DMS 273 (cell line): Measurements from ENCODE around the gene GRP.
"Not testable (repeated sequence)": the region's sequence is repeated elsewhere in the genome, so short reads cannot be mapped to it uniquely, and the experiment has no call there.

Experiments
- DNase-seq: peaks from one replicate; lab custom pipeline; 2025; ENCODE audit not compliant: unreplicated experiment; lab: John Stamatoyannopoulos, UW

GRP gene

GRCh38 chr18:59228351-59228750, 8.4 kb downstream of the GRP start:
- no peak for DNase-seq

- DNase-seq, result no peak
These were observed 9.2 kb downstream of the GRP start for GRCh38 chr18:59229191-59229590.

- no peak for DNase-seq
These were observed 9.9 kb downstream of the GRP start for GRCh38 chr18:59229701-59230443.

- no peak for DNase-seq
These were observed 11.2 kb downstream of the GRP start for GRCh38 chr18:59231114-59231513.

GRCh38 chr18:59231877-59232276, 11.9 kb downstream of the GRP start:
- no peak for DNase-seq

- no peak for DNase-seq
These were observed 12.5 kb downstream of the GRP start for GRCh38 chr18:59232309-59233016.

- DNase-seq, result no peak
These were observed 13.1 kb downstream of the GRP start for GRCh38 chr18:59233017-59233410.

GRCh38 chr18:59238385-59238784, 18.4 kb downstream of the GRP start:
- DNase-seq, result peak; percentile 23

GRCh38 chr18:59239642-59240041, 19.7 kb downstream of the GRP start:
- DNase-seq, result peak; percentile 7

- no peak for DNase-seq
These were observed 22.9 kb downstream of the GRP start for GRCh38 chr18:59242906-59243305.

- DNase-seq, result no peak
These were observed 26.8 kb downstream of the GRP start for GRCh38 chr18:59246796-59247195.

- peak; percentile 85 for DNase-seq
These were observed 29.3 kb downstream of the GRP start for GRCh38 chr18:59249199-59249774.

- not testable (repeated sequence) for DNase-seq
These were observed 35.5 kb downstream of the GRP start for GRCh38 chr18:59255491-59255890.

GRCh38 chr18:59261842-59262241, 41.9 kb downstream of the GRP start:
- not testable (repeated sequence) for DNase-seq

GRCh38 chr18:59262243-59262642, 42.3 kb downstream of the GRP start:
- not testable (repeated sequence) for DNase-seq

- no peak for DNase-seq
These were observed 43.7 kb downstream of the GRP start for GRCh38 chr18:59263661-59264060.

GRCh38 chr18:59264121-59264571, 44.2 kb downstream of the GRP start:
- no peak for DNase-seq

- peak; percentile 34 for DNase-seq
These were observed 44.8 kb downstream of the GRP start for GRCh38 chr18:59264651-59265245.

GRCh38 chr18:59265246-59265973, 45.5 kb downstream of the GRP start:
- peak; percentile 86 for DNase-seq

- DNase-seq, result peak; percentile 29
These were observed 46.0 kb downstream of the GRP start for GRCh38 chr18:59265974-59266369.

GRCh38 chr18:59266459-59266858, 46.5 kb downstream of the GRP start:
- DNase-seq, result peak; percentile 22
